Endothelial cell (in vitro differentiated cells): ENCODE measurements around the gene ZC3H12C. TPM values are rescaled to one million over a fixed set of nuclear protein-coding genes. Genes with fewer than 3 reads are reported as not detected.

Experiments
- DNase-seq: peaks from one replicate; pipeline ENCODE4 v3.0.0; 2021; ENCODE audit warnings: low spot score
- H3K27ac Mint-ChIP-seq: one replicate; pipeline ENCODE4 v1.8.0; 2021; ENCODE audit warnings: mixed read lengths, inconsistent platforms; ENCODE audit not compliant: unreplicated experiment
- H3K27me3 Mint-ChIP-seq: one replicate; pipeline ENCODE4 v1.8.0; 2021; ENCODE audit warnings: mild to moderate bottlenecking, moderate library complexity, mixed read lengths, inconsistent platforms; ENCODE audit not compliant: unreplicated experiment
- H3K36me3 Mint-ChIP-seq: one replicate; pipeline ENCODE4 v1.8.0; 2021; ENCODE audit warnings: mild to moderate bottlenecking, low read depth, mixed read lengths, inconsistent platforms; ENCODE audit not compliant: unreplicated experiment
- H3K4me1 Mint-ChIP-seq: one replicate; pipeline ENCODE4 v1.8.0; 2021; ENCODE audit warnings: mild to moderate bottlenecking, mixed read lengths, inconsistent platforms; ENCODE audit not compliant: unreplicated experiment
- H3K4me3 Mint-ChIP-seq: one replicate; pipeline ENCODE4 v1.8.0; 2021; ENCODE audit warnings: mild to moderate bottlenecking, mixed read lengths, inconsistent platforms; ENCODE audit not compliant: unreplicated experiment
- H3K9me3 Mint-ChIP-seq: one replicate; pipeline ENCODE4 v1.8.0; 2021; ENCODE audit warnings: mixed read lengths, inconsistent platforms; ENCODE audit not compliant: unreplicated experiment
- CTCF ChIP-seq: fragments of 200-600 bp; sonication (generic); IDR thresholded peaks from one replicate; pipeline ENCODE4 v1.5.0; 2021; ENCODE audit warnings: antibody characterized with exemption; ENCODE audit not compliant: unreplicated experiment
- total RNA-seq: library from RNA; stranded (reverse); fragmentation: NEBNext Ultra II Directional; extraction: Animal tissue kit (Norgen Biotek cat#: 25700); gene quantifications from one replicate; pipeline ENCODE4 v1.2.1, GENCODE V29; 2021; ENCODE audit not compliant: unreplicated experiment

Gene ZC3H12C
- total RNA-seq, 1 donor from 2014 or later = 6.4 TPM

- DNase-seq = no peak
- Mint-ChIP-seq H3K9me3 (no peaks in the 10 kb centered on the region), H3K27me3 (peaks cover 14% of the 10 kb centered on the region), H3K4me3 (no peak overlapping the region), H3K36me3 (no peaks in the 10 kb centered on the region), H3K27ac (no peak overlapping the region), H3K4me1 (peaks cover 9% of the 10 kb centered on the region)
- TF ChIP-seq CTCF = no peak
Observed at GRCh38 chr11:110096496-110096895, 3.3 kb downstream of the ZC3H12C start.

GRCh38 chr11:110097459-110098012 is 4.3 kb downstream of the ZC3H12C start:
- H3K4me3 Mint-ChIP-seq = no peak overlapping the region
- peaks cover 8% of the 10 kb centered on the region for H3K27me3 Mint-ChIP-seq
- H3K9me3 Mint-ChIP-seq = no peaks in the 10 kb centered on the region
- no peak for TF ChIP-seq CTCF
- H3K27ac Mint-ChIP-seq = no peak overlapping the region
- H3K4me1 Mint-ChIP-seq = peaks cover 5% of the 10 kb centered on the region
- H3K36me3 Mint-ChIP-seq = no peaks in the 10 kb centered on the region
- no peak for DNase-seq

- Mint-ChIP-seq H3K27ac (no peak overlapping the region), H3K4me1 (peaks cover 5% of the 10 kb centered on the region), H3K4me3 (no peak overlapping the region), H3K27me3 (peaks cover 7% of the 10 kb centered on the region), H3K9me3 (no peaks in the 10 kb centered on the region), H3K36me3 (no peaks in the 10 kb centered on the region)
- DNase-seq = no peak
- no peak for TF ChIP-seq CTCF
Observed at GRCh38 chr11:110098645-110099044, 5.5 kb downstream of the ZC3H12C start.

GRCh38 chr11:110100476-110101240 is 7.5 kb downstream of the ZC3H12C start:
- Mint-ChIP-seq H3K9me3 (no peaks in the 10 kb centered on the region), H3K4me3 (no peak overlapping the region), H3K36me3 (no peaks in the 10 kb centered on the region), H3K27me3 (peaks cover 1% of the 10 kb centered on the region), H3K4me1 (no peaks in the 10 kb centered on the region), H3K27ac (no peak overlapping the region)
- DNase-seq = no peak
- no peak for TF ChIP-seq CTCF

GRCh38 chr11:110106713-110107274 is 13.6 kb downstream of the ZC3H12C start:
- Mint-ChIP-seq H3K36me3 (peaks cover 5% of the 10 kb centered on the region), H3K4me1 (no peaks in the 10 kb centered on the region), H3K9me3 (peaks cover 6% of the 10 kb centered on the region), H3K27me3 (peaks cover 1% of the 10 kb centered on the region), H3K4me3 (no peak overlapping the region), H3K27ac (no peak overlapping the region)
- no peak for DNase-seq
- TF ChIP-seq CTCF = no peak
